Gastroesophageal sphincter (tissue), 4 donors: Measurements from ENCODE around the gene CHST5. TPM values are rescaled to one million over a fixed set of nuclear protein-coding genes. Genes with fewer than 3 reads are reported as not detected.
"Not testable (repeated sequence)": the region's sequence is repeated elsewhere in the genome, so short reads cannot be mapped to it uniquely, and the experiment has no call there.

ENCODE experiments used
- ATAC-seq: fragments of 150-250 bp; one replicate; pipeline ENCODE4 v1.9.1; 2016; ENCODE audit warnings: mild to moderate bottlenecking, moderate library complexity
- H3K27ac ChIP-seq, 4 donors: fragments of 200-600 bp; sonication (generic) in 3 of 4; 1 replicate in 3 of 4; 2 replicates in 1 of 4; pipeline ENCODE4 v1.5.1; 2016 to 2019
- H3K27me3 ChIP-seq: fragments of 200-600 bp; sonication (generic); one replicate; pipeline ENCODE4 v1.5.1; 2019
- H3K36me3 ChIP-seq, 2 donors: fragments of 200-600 bp; sonication (generic); one replicate each; pipeline ENCODE4 v1.5.1; 2019; ENCODE audit warnings: control low read depth in 1 of 2
- H3K4me1 ChIP-seq, 3 donors: fragments of 200-600 bp; sonication (generic); 1 replicate in 2 of 3; 2 replicates in 1 of 3; pipeline ENCODE4 v1.5.1; 2016 to 2019; ENCODE audit warnings: control low read depth in 2 of 3
- H3K4me3 ChIP-seq, 2 donors: fragments of 200-600 bp; sonication (generic); one replicate each; pipeline ENCODE4 v1.5.1; 2019; ENCODE audit warnings: mild to moderate bottlenecking in 1 of 2, moderate library complexity in 1 of 2
- H3K9me3 ChIP-seq, 3 donors: fragments of 200-600 bp; sonication (generic); one replicate each; pipeline ENCODE4 v1.5.1; 2017 to 2019; ENCODE audit warnings: control low read depth in 2 of 3
- EP300 ChIP-seq: sonication (generic); formaldehyde crosslinking; IDR thresholded peaks from one replicate; pipeline ENCODE4 v1.6.1; 2017; ENCODE audit warnings: antibody characterized with exemption, mild to moderate bottlenecking
- POLR2A ChIP-seq, 2 donors: fragments of 450-650 bp; IDR thresholded peaks; one replicate each; pipeline ENCODE4 v1.6.1; 2017; ENCODE audit warnings: antibody characterized with exemption in 2 of 2, mild to moderate bottlenecking in 2 of 2, moderate library complexity in 1 of 2
- POLR2AphosphoS5 ChIP-seq: sonication (generic); formaldehyde crosslinking; IDR thresholded peaks from one replicate; pipeline ENCODE4 v1.6.1; 2017; ENCODE audit warnings: antibody characterized with exemption
- WGBS, 2 donors: methylation state at CpG; one replicate each; pipeline ENCODE4 v1.1.5; 2018; ENCODE audit warnings: low coverage in 1 of 2; 5-methylcytosine and 5-hydroxymethylcytosine counted together
- total RNA-seq, 4 donors: library from RNA; depleted of rRNA; stranded (reverse); fragments of >200 nt; gene quantifications; one replicate each; pipeline ENCODE4 v1.1.0, GENCODE V29; 2016
- TF ChIP-seq, protein P1 (sequence below), 4 experiments: fragments of 200-600 bp in 2 of 4; fragments of 450-650 bp in 2 of 4; sonication (generic) in 1 of 4; IDR thresholded peaks; one replicate each; pipeline ENCODE4 v1.5.1; 2017 to 2019; ENCODE audit warnings: antibody characterized with exemption in 4 of 4, mild to moderate bottlenecking in 2 of 4, moderate library complexity in 2 of 4

The CHST5 gene
- total RNA-seq, 4 donors from 2014 or later, result not detected

GRCh38 chr16:75506574-75506973 is 29.3 kb downstream of the CHST5 start:
- WGBS, 2 donors, result 17 to 67% methylated on average over 4 of the region's 7 CpGs
- H3K27ac ChIP-seq, result peak overlapping the region in 1 of 4 donors; percentile 7
- peak; percentile 94 for ATAC-seq

DNA sequence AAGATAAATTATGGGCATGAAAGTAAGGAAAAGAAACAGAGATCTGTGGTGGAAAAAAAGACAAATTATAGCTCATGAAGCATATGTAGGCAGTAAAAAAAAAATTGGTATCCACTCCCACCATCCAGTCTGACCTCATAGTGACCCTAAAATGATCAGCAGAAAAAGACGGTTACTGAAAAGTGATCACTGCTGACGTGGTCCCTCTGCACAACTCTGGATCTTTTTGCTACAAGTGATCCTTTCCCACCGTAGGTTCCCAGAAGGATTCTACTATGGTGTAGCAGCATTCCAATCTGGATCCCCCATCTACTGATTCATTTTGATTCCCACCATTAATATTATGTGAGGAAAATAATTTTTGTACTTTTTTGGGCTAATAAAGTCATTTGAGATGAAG is 29.8 kb downstream of the CHST5 start:
- Histone ChIP-seq H3K36me3 (no peaks in the 10 kb centered on the region), H3K27me3 (no peaks in the 10 kb centered on the region), H3K4me3 (no peak overlapping the region), H3K4me1 (peaks cover 0 to 14% (median 0%) of the 10 kb centered on the region in 3 donors), H3K27ac (peak overlapping the region in 1 of 4 donors; percentile 7), H3K9me3 (no peaks in the 10 kb centered on the region)
- WGBS, 2 donors, result 69 to 76% methylated on average over 3 of the region's 3 CpGs
- TF ChIP-seq POLR2A (IDR thresholded peaks at IDR 0.05), result no peak
- TF ChIP-seq, protein P1, sequence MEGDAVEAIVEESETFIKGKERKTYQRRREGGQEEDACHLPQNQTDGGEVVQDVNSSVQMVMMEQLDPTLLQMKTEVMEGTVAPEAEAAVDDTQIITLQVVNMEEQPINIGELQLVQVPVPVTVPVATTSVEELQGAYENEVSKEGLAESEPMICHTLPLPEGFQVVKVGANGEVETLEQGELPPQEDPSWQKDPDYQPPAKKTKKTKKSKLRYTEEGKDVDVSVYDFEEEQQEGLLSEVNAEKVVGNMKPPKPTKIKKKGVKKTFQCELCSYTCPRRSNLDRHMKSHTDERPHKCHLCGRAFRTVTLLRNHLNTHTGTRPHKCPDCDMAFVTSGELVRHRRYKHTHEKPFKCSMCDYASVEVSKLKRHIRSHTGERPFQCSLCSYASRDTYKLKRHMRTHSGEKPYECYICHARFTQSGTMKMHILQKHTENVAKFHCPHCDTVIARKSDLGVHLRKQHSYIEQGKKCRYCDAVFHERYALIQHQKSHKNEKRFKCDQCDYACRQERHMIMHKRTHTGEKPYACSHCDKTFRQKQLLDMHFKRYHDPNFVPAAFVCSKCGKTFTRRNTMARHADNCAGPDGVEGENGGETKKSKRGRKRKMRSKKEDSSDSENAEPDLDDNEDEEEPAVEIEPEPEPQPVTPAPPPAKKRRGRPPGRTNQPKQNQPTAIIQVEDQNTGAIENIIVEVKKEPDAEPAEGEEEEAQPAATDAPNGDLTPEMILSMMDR (IDR thresholded peaks at IDR 0.05), result no peak
- TF ChIP-seq POLR2AphosphoS5, result no peak
- TF ChIP-seq EP300, result no peak
- no peak for ATAC-seq

More at GRCh38 chr16:75506574-75506973, 29.3 kb downstream of the CHST5 start:
- Histone ChIP-seq H3K36me3 (no peaks in the 10 kb centered on the region), H3K27me3 (no peaks in the 10 kb centered on the region), H3K4me1 (peaks cover 0 to 9% (median 0%) of the 10 kb centered on the region in 3 donors), H3K4me3 (no peak overlapping the region), H3K9me3 (no peaks in the 10 kb centered on the region)
- TF ChIP-seq EP300, result no peak
- no peak for TF ChIP-seq POLR2AphosphoS5
- TF ChIP-seq, protein P1 (IDR thresholded peaks at IDR 0.05), result no peak
- TF ChIP-seq POLR2A (IDR thresholded peaks at IDR 0.05), result no peak

GRCh38 chr16:75503801-75504200 is 32.1 kb downstream of the CHST5 start:
- Histone ChIP-seq H3K4me1 (peaks cover 0 to 15% (median 0%) of the 10 kb centered on the region in 3 donors), H3K36me3 (no peaks in the 10 kb centered on the region), H3K27ac (no peak overlapping the region), H3K27me3 (no peaks in the 10 kb centered on the region), H3K9me3 (no peaks in the 10 kb centered on the region), H3K4me3 (no peak overlapping the region)
- no peak for ATAC-seq
- TF ChIP-seq, protein P1 (IDR thresholded peaks at IDR 0.05), result no peak
- no peak for TF ChIP-seq POLR2A (IDR thresholded peaks at IDR 0.05)
- 75 to 83% methylated on average over 1 of the region's 1 CpG for WGBS, 2 donors

DNA sequence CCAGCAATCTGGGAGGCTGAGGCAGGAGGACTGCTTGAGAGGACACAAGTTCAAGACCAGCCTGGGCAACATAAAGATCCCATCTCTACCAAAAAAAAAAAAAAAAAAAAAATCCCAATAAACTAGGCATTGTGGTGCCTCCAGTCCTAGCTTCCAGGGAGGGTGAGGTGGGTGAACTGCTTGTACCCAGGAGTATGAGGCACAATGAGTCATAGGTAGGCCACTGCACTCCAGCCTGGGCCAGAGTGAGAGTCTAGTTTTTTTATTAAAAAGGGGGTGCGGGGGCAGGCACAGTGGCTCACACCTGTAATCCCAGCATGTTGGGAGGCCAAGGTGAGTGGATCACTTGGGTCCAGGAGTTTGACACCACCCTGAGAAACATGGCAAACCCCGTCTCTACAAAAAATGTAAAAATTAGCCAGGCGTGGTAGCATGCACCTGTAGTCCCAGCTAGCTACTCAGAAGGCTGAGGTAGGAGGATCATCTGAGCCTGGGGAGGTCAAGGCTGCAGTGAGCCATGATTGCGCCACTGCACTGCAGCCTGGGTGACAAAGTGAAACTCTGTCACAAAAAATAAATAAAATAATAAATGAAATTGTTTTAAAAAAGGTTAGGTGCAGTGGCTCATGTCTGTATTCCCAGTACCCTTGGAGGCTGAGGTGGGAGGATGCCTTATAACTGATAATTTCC is 32.8 kb downstream of the CHST5 start:
- H3K36me3 ChIP-seq, result no peaks in the 10 kb centered on the region
- peak overlapping the region in 1 of 4 donors; percentile 59 for H3K27ac ChIP-seq
- ATAC-seq, result no peak
- H3K4me3 ChIP-seq, result no peak overlapping the region
- 100% methylated on average over 1 of the region's 4 CpGs; no CpG with 5 or more reads in 1 of the 2 donors for WGBS, 2 donors
- no peaks in the 10 kb centered on the region for H3K9me3 ChIP-seq
- peaks cover 0 to 22% (median 0%) of the 10 kb centered on the region in 3 donors for H3K4me1 ChIP-seq
- no peaks in the 10 kb centered on the region for H3K27me3 ChIP-seq
- TF ChIP-seq, protein P1 (IDR thresholded peaks at IDR 0.05), result no peak
- TF ChIP-seq EP300 (no peak), POLR2AphosphoS5 (no peak), POLR2A (IDR thresholded peaks at IDR 0.05) (no peak)

- H3K36me3 ChIP-seq, H3K27me3 ChIP-seq, H3K9me3 ChIP-seq, H3K4me3 ChIP-seq: not testable (repeated sequence)
- ATAC-seq, result peak; percentile 72
- WGBS, 2 donors, result 15 to 33% methylated on average over 6 of the region's 6 CpGs
- Histone ChIP-seq H3K27ac (peak overlapping the region in 3 of 4 donors; percentile 45 to 59 (median 46)), H3K4me1 (peaks cover 0 to 24% (median 0%) of the 10 kb centered on the region in 3 donors)
Observed at GRCh38 chr16:75501820-75502219, 34.1 kb downstream of the CHST5 start.
